Epithelial cell of esophagus (primary cell): ENCODE results near the gene OSER1.
A peak's percentile ranks its signal among the peaks of the same experiment; 100 is the strongest.

Experiments
- DNase-seq: peaks from one replicate; pipeline ENCODE4 v3.0.0; 2010; ENCODE audit warnings: low read depth
- H3K4me3 ChIP-seq: 2 replicates; pipeline ENCODE4 v1.5.1; 2011; ENCODE audit warnings: mild to moderate bottlenecking, low read length, control low read depth
- TF ChIP-seq, protein P1 (sequence below): IDR thresholded peaks from 2 replicates; pipeline ENCODE4 v1.5.1; 2011; ENCODE audit warnings: low read depth, mild to moderate bottlenecking, low read length, control low read depth, inconsistent platforms; ENCODE audit not compliant: insufficient read depth; ENCODE audit errors: missing control alignments

Gene OSER1

GRCh38 chr20:44210406-44211176 lies at the start of gene OSER1:
TSS of gene OSER1 (minus strand) at chr20:44210771. CDS start at chr20:44206957, 3,814 bp downstream.
- TF ChIP-seq, protein P1, sequence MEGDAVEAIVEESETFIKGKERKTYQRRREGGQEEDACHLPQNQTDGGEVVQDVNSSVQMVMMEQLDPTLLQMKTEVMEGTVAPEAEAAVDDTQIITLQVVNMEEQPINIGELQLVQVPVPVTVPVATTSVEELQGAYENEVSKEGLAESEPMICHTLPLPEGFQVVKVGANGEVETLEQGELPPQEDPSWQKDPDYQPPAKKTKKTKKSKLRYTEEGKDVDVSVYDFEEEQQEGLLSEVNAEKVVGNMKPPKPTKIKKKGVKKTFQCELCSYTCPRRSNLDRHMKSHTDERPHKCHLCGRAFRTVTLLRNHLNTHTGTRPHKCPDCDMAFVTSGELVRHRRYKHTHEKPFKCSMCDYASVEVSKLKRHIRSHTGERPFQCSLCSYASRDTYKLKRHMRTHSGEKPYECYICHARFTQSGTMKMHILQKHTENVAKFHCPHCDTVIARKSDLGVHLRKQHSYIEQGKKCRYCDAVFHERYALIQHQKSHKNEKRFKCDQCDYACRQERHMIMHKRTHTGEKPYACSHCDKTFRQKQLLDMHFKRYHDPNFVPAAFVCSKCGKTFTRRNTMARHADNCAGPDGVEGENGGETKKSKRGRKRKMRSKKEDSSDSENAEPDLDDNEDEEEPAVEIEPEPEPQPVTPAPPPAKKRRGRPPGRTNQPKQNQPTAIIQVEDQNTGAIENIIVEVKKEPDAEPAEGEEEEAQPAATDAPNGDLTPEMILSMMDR = no peak
- DNase-seq = peak; percentile 98

GRCh38 chr20:44258226-44258890 lies 47.8 kb upstream of the OSER1 start:
- no peak overlapping the region for H3K4me3 ChIP-seq
- DNase-seq = no peak
- TF ChIP-seq, protein P1 = no peak

More at GRCh38 chr20:44210406-44211176, at the start of gene OSER1:
- peak within 1 kb of the TSS; percentile 94 for H3K4me3 ChIP-seq

- TF ChIP-seq, protein P1 = no peak
- no peak for DNase-seq
- H3K4me3 ChIP-seq = no peak overlapping the region
Measured at GRCh38 chr20:44256961-44257360, 46.4 kb upstream of the OSER1 start.

DNA sequence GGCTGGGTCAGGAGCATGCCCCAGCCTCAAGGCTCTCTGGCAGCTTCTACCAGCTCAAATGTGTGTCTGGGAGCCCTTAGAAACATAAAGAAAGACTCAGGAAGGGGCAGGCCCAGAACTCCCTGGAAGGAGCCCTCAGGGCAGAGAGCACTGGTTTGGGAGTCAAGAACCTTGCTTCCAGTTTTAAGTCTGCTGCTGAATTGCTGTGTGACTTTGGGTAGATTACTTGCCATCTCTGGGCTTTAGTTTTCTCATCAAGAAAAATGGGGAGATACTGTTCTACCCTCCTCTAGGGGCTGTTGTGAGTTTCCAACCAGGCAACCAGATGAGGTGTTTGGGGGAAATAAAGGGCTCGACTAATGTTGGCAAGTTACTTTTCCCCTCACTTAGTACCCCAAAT lies 45.4 kb upstream of the OSER1 start:
- DNase-seq = no peak
- H3K4me3 ChIP-seq = no peak overlapping the region
- TF ChIP-seq, protein P1 = no peak

DNA sequence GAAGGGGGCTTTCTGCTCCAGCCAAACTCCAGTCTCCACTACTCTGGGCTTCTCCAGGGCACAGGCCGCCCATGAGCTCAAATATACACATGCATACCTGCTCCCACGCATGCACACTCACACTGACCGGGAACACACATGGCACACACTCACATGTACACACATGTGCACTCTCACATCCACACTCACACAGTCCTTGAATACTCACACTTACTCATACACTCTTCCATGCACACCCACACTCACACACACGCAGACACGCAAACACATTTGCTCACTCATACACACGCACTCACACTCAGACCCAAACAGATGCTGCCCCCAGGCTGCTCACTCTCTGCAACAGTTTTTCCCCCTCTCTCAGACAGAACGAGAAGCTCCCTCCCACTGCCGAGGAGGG lies 43.5 kb upstream of the OSER1 start:
- DNase-seq = no peak
- TF ChIP-seq, protein P1 = no peak
- H3K4me3 ChIP-seq = no peak overlapping the region

DNA sequence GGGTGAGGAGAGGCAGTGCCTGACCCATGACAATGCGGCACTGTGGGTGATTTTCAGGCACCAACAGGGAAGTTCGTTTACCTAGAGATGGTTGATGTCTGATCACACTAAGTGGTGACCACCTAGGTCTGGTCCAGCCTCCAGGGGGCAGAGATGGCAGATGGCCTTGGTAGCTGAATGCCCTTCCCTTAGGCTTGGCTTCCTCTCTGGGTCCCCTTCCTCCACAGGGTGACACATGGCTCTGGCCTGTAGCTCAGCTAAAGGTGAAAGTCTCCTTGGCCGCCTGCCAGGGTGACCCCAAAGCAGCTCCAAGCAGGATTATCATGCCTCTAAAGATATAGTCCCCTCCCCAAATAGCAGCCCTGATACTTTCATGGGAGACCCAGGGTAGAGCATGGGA lies 43.0 kb upstream of the OSER1 start:
- no peak for DNase-seq
- TF ChIP-seq, protein P1 = no peak

More for the DNA sequence above, 43.0 kb upstream of the OSER1 start:
- no peak overlapping the region for H3K4me3 ChIP-seq
